GM03348 (cell line): ENCODE results near the gene ATP6V1D.
"Not testable (repeated sequence)": the region's sequence is repeated elsewhere in the genome, so short reads cannot be mapped to it uniquely, and the experiment has no call there.

Source experiments
- DNase-seq: peaks from one replicate; pipeline ENCODE4 v3.0.0; 2012; ENCODE audit warnings: low spot score

ATP6V1D gene

GRCh38 chr14:67370830-67371229, 11.2 kb upstream of the ATP6V1D start:
- no peak for DNase-seq

- no peak for DNase-seq
Observed at GRCh38 chr14:67365476-67365875, 5.9 kb upstream of the ATP6V1D start.

- no peak for DNase-seq
Observed at GRCh38 chr14:67360470-67361206, 1.0 kb upstream of the ATP6V1D start.

GRCh38 chr14:67358924-67359774, 455 bp downstream of the ATP6V1D start:
- DNase-seq = peak; percentile 66

GRCh38 chr14:67357969-67358354, 1.6 kb downstream of the ATP6V1D start:
- DNase-seq = peak; percentile 11

- no peak for DNase-seq
Observed at GRCh38 chr14:67357186-67357968, 2.2 kb downstream of the ATP6V1D start.

- no peak for DNase-seq
Observed at GRCh38 chr14:67352055-67352454, 7.5 kb downstream of the ATP6V1D start.

GRCh38 chr14:67345583-67345982, 14.0 kb downstream of the ATP6V1D start:
- no peak for DNase-seq

- no peak for DNase-seq
Observed at GRCh38 chr14:67343601-67344230, 15.9 kb downstream of the ATP6V1D start.

- DNase-seq = not testable (repeated sequence)
Observed at GRCh38 chr14:67341231-67341630, 18.4 kb downstream of the ATP6V1D start.

GRCh38 chr14:67335781-67336180, 23.8 kb downstream of the ATP6V1D start:
- DNase-seq = no peak

GRCh38 chr14:67332468-67332867, 27.1 kb downstream of the ATP6V1D start:
- no peak for DNase-seq

GRCh38 chr14:67331368-67332125, 28.1 kb downstream of the ATP6V1D start:
- DNase-seq = no peak

GRCh38 chr14:67329666-67330065, 29.9 kb downstream of the ATP6V1D start:
- not testable (repeated sequence) for DNase-seq

GRCh38 chr14:67319142-67319541, 40.5 kb downstream of the ATP6V1D start:
- DNase-seq = no peak

- DNase-seq = no peak
Observed at GRCh38 chr14:67317822-67318221, 41.8 kb downstream of the ATP6V1D start.

- no peak for DNase-seq
Observed at GRCh38 chr14:67313153-67313552, 46.5 kb downstream of the ATP6V1D start.

- DNase-seq = no peak
Observed at GRCh38 chr14:67311868-67312267, 47.7 kb downstream of the ATP6V1D start.
